ENCODE results near the gene PIGV.

PIGV gene

GRCh38 chr1:26784023-26784871 lies 3.5 kb upstream of the PIGV start:
- CTCF ChIA-PET, result interaction anchor here (0.6 to 2.1 kb wide), 5 partner anchors 26 to 339 kb away, joined by 3 to 13 read pairs (median 4); no protein-coding TSS in a partner anchor
- Histone ChIP-seq H3K9me3 (ENCODE audit: control insufficient read depth, insufficient read depth, low read depth, low read length) (no peaks in the 10 kb centered on the region), H3K4me1 (ENCODE audit: control insufficient read depth, insufficient read depth, low read length) (peaks cover 16% of the 10 kb centered on the region), H3K36me3 (ENCODE audit: control insufficient read depth in 2 of 2, insufficient read depth in 1 of 2, low read length in 2 of 2) (peaks cover 0 to 39% of the 10 kb centered on the region in 2 experiments; a peak in 1 of 3 replicates), H3K4me3 (ENCODE audit: low read depth, low read length) (no peak overlapping the region), H3K27ac (ENCODE audit: extremely low read depth, low read depth, low read length) (no peak overlapping the region)
- POLR2A ChIA-PET, result interaction anchor here (0.5 to 1.7 kb wide), 10 partner anchors 9 to 146 kb away, joined by 3 to 28 read pairs (median 4); no protein-coding TSS in a partner anchor
- TF ChIP-seq ZIC2 (tag by site-specific recombination; IDR thresholded peaks at IDR 0.05), result peak; percentile 18; the same call in 1 of the 2 replicates
- peak; percentile 30; the same call in 1 of the 2 replicates for TF ChIP-seq TRIM28 (IDR thresholded peaks at IDR 0.05; ENCODE audit: borderline replicate concordance, low read length)
- peak; percentile 69 for TF ChIP-seq GLIS1 (tag by site-specific recombination; IDR thresholded peaks at IDR 0.05)
- peak; percentile 22; the same call in 1 of the 2 replicates for TF ChIP-seq ZBTB17 (tag by site-specific recombination; IDR thresholded peaks at IDR 0.05)
- TF ChIP-seq PRDM10 (tag by site-specific recombination; IDR thresholded peaks at IDR 0.05), result peak; percentile 71
- no peak for TF ChIP-seq ZNF48 (tag by site-specific recombination; IDR thresholded peaks at IDR 0.05)
- no peak for TF ChIP-seq ZNF280D (tag by site-specific recombination; IDR thresholded peaks at IDR 0.05)
- peak; percentile 48; the same call in 1 of the 2 replicates for TF ChIP-seq KLF9 (tag by site-specific recombination; IDR thresholded peaks at IDR 0.05; ENCODE audit: low read depth)
- TF ChIP-seq ZNF561 (tag by site-specific recombination; IDR thresholded peaks at IDR 0.05; ENCODE audit: borderline replicate concordance), result peak; percentile 41; the same call in 1 of the 2 replicates
- peak; percentile 90; the same call in 1 of the 2 replicates for TF ChIP-seq PRDM1 (tag by site-specific recombination; IDR thresholded peaks at IDR 0.05)
- no peak for TF ChIP-seq ZNF335 (tag by site-specific recombination; conservative IDR thresholded peaks at IDR 0.05)
- TF ChIP-seq KLF1 (tag by site-specific recombination; IDR thresholded peaks at IDR 0.05), result peak; percentile 70
- TF ChIP-seq MYNN (tag by site-specific recombination; IDR thresholded peaks at IDR 0.05; ENCODE audit: borderline replicate concordance), result no peak
- no peak for TF ChIP-seq ZNF274 (IDR thresholded peaks at IDR 0.05; ENCODE audit: low read length)
- no peak for TF ChIP-seq ZNF274 (tag by site-specific recombination; IDR thresholded peaks at IDR 0.05; ENCODE audit: borderline replicate concordance)
- TF ChIP-seq ZNF24 (tag by site-specific recombination; IDR thresholded peaks at IDR 0.05), result no peak
- no peak for TF ChIP-seq HOXD13 (CRISPR knock-in tag; IDR thresholded peaks at IDR 0.05; ENCODE audit: borderline replicate concordance)
- 0 out of 2 replicates have a peak, but pooled peaks have one; percentile 11 for TF ChIP-seq ZBTB44 (tag by site-specific recombination; IDR thresholded peaks at IDR 0.05)
- TF ChIP-seq ZNF341 (tag by site-specific recombination; IDR thresholded peaks at IDR 0.05; ENCODE audit: low read depth), result 0 out of 2 replicates have a peak, but pooled peaks have one; percentile 14
- no peak for TF ChIP-seq ZNF211 (tag by site-specific recombination; IDR thresholded peaks at IDR 0.05; ENCODE audit: low read depth)
- TF ChIP-seq ZFP37 (tag by site-specific recombination; IDR thresholded peaks at IDR 0.05), result no peak
- peak; percentile 41; the same call in 1 of the 2 replicates for TF ChIP-seq SP3 (tag by site-specific recombination; IDR thresholded peaks at IDR 0.05)
- peak; percentile 73 for TF ChIP-seq ZNF398 (tag by site-specific recombination; IDR thresholded peaks at IDR 0.05)
- TF ChIP-seq PATZ1 (tag by site-specific recombination; IDR thresholded peaks at IDR 0.05), result peak; percentile 69
- TF ChIP-seq YY2 (tag by site-specific recombination; IDR thresholded peaks at IDR 0.05), result no peak
